Lung (tissue), 12 donors: ENCODE results near the gene IGSF23. TPM values are rescaled to one million over a fixed set of nuclear protein-coding genes. Genes with fewer than 3 reads are reported as not detected.
"Not testable (repeated sequence)": the region's sequence is repeated elsewhere in the genome, so short reads cannot be mapped to it uniquely, and the experiment has no call there.

Source experiments
- ATAC-seq: fragments of 200-7000 bp; cut with Tn5 transposase; one replicate; pipeline ENCODE4 v1.9.1; 2020; ENCODE audit warnings: moderate number of reproducible peaks; ENCODE audit not compliant: insufficient read depth, low FRiP score
- DNase-seq, 3 donors: peaks; one replicate each; pipeline ENCODE4 v3.0.0-alpha.2; 2013 to 2017
- H3K27ac ChIP-seq, 2 donors: one replicate each; pipeline ENCODE4 v1.5.1; 2013; ENCODE audit warnings: mild to moderate bottlenecking in 2 of 2, moderate library complexity in 2 of 2, control low read depth in 1 of 2, inconsistent platforms in 1 of 2, low read depth in 1 of 2, low read length in 1 of 2
- H3K27me3 ChIP-seq, 3 donors: one replicate each; pipeline ENCODE4 v1.5.1; 2013; ENCODE audit warnings: low read length in 2 of 3; ENCODE audit not compliant: control insufficient read depth in 3 of 3, insufficient read depth in 3 of 3
- H3K36me3 ChIP-seq, 4 donors: one replicate each; pipeline ENCODE4 v1.5.1; 2013; ENCODE audit warnings: low read length in 4 of 4, mild to moderate bottlenecking in 1 of 4, moderate library complexity in 1 of 4; ENCODE audit not compliant: control insufficient read depth in 4 of 4, insufficient read depth in 4 of 4
- H3K4me1 ChIP-seq, 5 donors: one replicate each; pipeline ENCODE4 v1.5.1; 2013; ENCODE audit warnings: low read length in 5 of 5, mild to moderate bottlenecking in 2 of 5, moderate library complexity in 1 of 5; ENCODE audit not compliant: control insufficient read depth in 5 of 5, insufficient read depth in 5 of 5
- H3K4me3 ChIP-seq: one replicate; pipeline ENCODE4 v1.5.1; 2013; ENCODE audit warnings: mild to moderate bottlenecking, control low read depth, moderate library complexity
- H3K9ac ChIP-seq, 2 donors: one replicate each; pipeline ENCODE4 v1.5.1; 2013; ENCODE audit warnings: low read length in 2 of 2, control low read depth in 1 of 2; ENCODE audit not compliant: insufficient read depth in 1 of 2
- H3K9me3 ChIP-seq, 4 donors: one replicate each; pipeline ENCODE4 v1.5.1; 2013; ENCODE audit warnings: low read length in 3 of 4, mild to moderate bottlenecking in 1 of 4, moderate library complexity in 1 of 4; ENCODE audit not compliant: control insufficient read depth in 4 of 4, insufficient read depth in 3 of 4
- CTCF ChIP-seq: IDR thresholded peaks from 2 replicates; pipeline ENCODE4 v1.5.1; 2012; ENCODE audit warnings: mild to moderate bottlenecking; ENCODE audit errors: control extremely low read depth, extremely low read depth
- WGBS, 2 donors: extraction: QIAGEN DNeasy Blood & Tissue Kit; methylation state at CpG; one replicate each; pipeline ENCODE4 v1.1.7; 2013; 5-methylcytosine and 5-hydroxymethylcytosine counted together
- polyA plus RNA-seq, 2 donors: library from polyadenylated mRNA; stranded (reverse); fragments of 200-250 nt; gene quantifications; one replicate each; pipeline ENCODE4 v1.2.1, GENCODE V29; 2013
- total RNA-seq, 2 donors: library from RNA; depleted of rRNA in 1 of 2; stranded (reverse); fragments of >200 nt in 1 of 2; gene quantifications; one replicate each; pipeline ENCODE4 v1.2.1, GENCODE V29; 2014 to 2021
- donor health status: control.
- donor health status: control.
- donor health status: Bipolar disorder and iron deficiency.
- donor health status: healthy.
- donor health status: DM: yes; HTN: yes; CAD: no.

Gene IGSF23
- total and polyA plus RNA-seq, 4 donors, result not detected

- Histone ChIP-seq H3K36me3 (no peaks in the 10 kb centered on the region), H3K27me3 (no peaks in the 10 kb centered on the region)
- no peak for TF ChIP-seq CTCF
Measured at GRCh38 chr19:44627631-44628030, 14.3 kb downstream of the IGSF23 start.

GRCh38 chr19:44628793-44629192 lies 15.4 kb downstream of the IGSF23 start:
- H3K9me3 ChIP-seq, result no peaks in the 10 kb centered on the region
- DNase-seq, result no peak
- H3K27me3 ChIP-seq, result no peaks in the 10 kb centered on the region
- WGBS, 2 donors, result 90 to 95% methylated on average over 3 of the region's 3 CpGs
- no peak for TF ChIP-seq CTCF
- H3K36me3 ChIP-seq, result no peaks in the 10 kb centered on the region
- peaks cover 0 to 2% (median 0%) of the 10 kb centered on the region in 5 donors for H3K4me1 ChIP-seq
- H3K27ac ChIP-seq, result no peak overlapping the region
- H3K4me3 ChIP-seq, result no peak overlapping the region
- no peak overlapping the region for H3K9ac ChIP-seq
- ATAC-seq, result no peak

More at GRCh38 chr19:44627631-44628030, 14.3 kb downstream of the IGSF23 start:
- H3K9ac ChIP-seq, result no peak overlapping the region
- DNase-seq (no peak), ATAC-seq (no peak)
- 93 to 98% methylated on average over 4 of the region's 4 CpGs for WGBS, 2 donors
- H3K9me3 ChIP-seq, result no peaks in the 10 kb centered on the region
- no peak overlapping the region for H3K4me3 ChIP-seq
- H3K27ac ChIP-seq, result no peak overlapping the region
- peaks cover 0 to 2% (median 0%) of the 10 kb centered on the region in 5 donors for H3K4me1 ChIP-seq

GRCh38 chr19:44631611-44632010 lies 18.2 kb downstream of the IGSF23 start:
- not testable (repeated sequence) for H3K36me3 ChIP-seq, H3K9ac ChIP-seq, H3K4me3 ChIP-seq, H3K27ac ChIP-seq, DNase-seq, H3K9me3 ChIP-seq, H3K27me3 ChIP-seq, ATAC-seq
- H3K4me1 ChIP-seq, result peaks cover 0 to 10% (median 3%) of the 10 kb centered on the region in 5 donors
- WGBS, 2 donors, result 73 to 83% methylated on average over 8 of the region's 8 CpGs

GRCh38 chr19:44634058-44634457 lies 20.7 kb downstream of the IGSF23 start:
- not testable (repeated sequence) for ATAC-seq, H3K36me3 ChIP-seq, H3K27me3 ChIP-seq, H3K27ac ChIP-seq, H3K9me3 ChIP-seq, H3K4me3 ChIP-seq
- 15 to 50% methylated on average over 5 of the region's 5 CpGs for WGBS, 2 donors
- peak overlapping the region in 1 of 2 donors; percentile 58 for H3K9ac ChIP-seq
- H3K4me1 ChIP-seq, result peaks cover 0 to 10% (median 3%) of the 10 kb centered on the region in 5 donors
- DNase-seq, result peak; percentile 37 to 59 (median 55)

GRCh38 chr19:44634785-44635184 lies 21.4 kb downstream of the IGSF23 start:
- WGBS, 2 donors, result 97 to 100% methylated on average over 2 of the region's 2 CpGs
- H3K4me3 ChIP-seq, result no peak overlapping the region
- H3K27me3 ChIP-seq, result no peaks in the 10 kb centered on the region
- TF ChIP-seq CTCF, result no peak
- no peak overlapping the region for H3K9ac ChIP-seq
- no peak for DNase-seq
- peaks cover 0 to 11% (median 3%) of the 10 kb centered on the region in 5 donors for H3K4me1 ChIP-seq
- H3K27ac ChIP-seq, result no peak overlapping the region
- ATAC-seq, result no peak
- no peaks in the 10 kb centered on the region for H3K36me3 ChIP-seq
- H3K9me3 ChIP-seq, result no peaks in the 10 kb centered on the region
